ENCODE results near the gene C19orf85.

C19orf85 gene

DNA sequence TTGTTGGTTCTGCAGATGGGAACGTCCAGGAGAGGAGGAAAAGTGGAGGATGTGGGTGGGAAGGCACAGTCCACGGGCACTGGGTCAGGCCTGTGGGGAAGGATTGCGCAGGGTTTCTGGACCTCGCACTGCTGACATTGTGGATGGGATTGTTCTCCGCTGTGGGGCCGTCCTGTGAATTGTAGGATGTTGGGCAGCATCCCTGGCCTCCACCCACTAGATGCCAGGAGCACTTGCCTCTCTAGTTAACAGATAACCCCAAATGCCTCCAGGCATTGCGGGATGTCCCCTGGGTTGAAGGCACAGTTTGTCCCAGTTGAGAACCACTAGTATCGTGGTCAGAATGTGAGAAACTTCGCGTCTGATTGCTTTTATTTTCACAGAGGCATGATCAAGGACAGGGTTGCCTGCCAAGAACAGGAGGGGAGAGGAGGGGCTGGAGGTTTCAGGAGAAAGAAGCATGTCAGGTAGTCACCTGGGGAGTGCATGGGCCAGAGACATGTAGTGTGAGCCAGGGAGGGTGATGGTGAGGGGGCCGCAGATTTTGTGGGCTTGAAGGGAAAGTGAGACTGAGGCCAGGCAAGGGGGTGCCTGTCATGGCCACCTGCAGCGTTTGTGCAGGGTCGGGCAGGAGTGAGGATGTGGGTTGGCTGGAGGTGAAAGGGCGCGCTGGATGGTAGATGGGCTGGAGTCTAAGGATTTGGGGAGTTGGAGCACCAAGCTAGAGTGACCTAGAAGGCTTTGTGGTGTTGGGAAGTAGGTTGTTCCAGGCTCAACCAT is 15.1 kb upstream of the C19orf85 start:
- H3K36me3 Mint-ChIP-seq (ENCODE audit: insufficient read depth) = peaks cover 18% of the 10 kb centered on the region
- peaks cover 38% of the 10 kb centered on the region for H3K4me1 Mint-ChIP-seq
- no peak overlapping the region for H3K27ac Mint-ChIP-seq (ENCODE audit: low read depth)
- DNase-seq (ENCODE audit: low spot score in 2 of 2) (no peak), ATAC-seq (replicated peaks; ENCODE audit: extremely low read depth, poor library complexity, severe bottlenecking) (no peak)
- H3K9me3 Mint-ChIP-seq = no peaks in the 10 kb centered on the region
- no peaks in the 10 kb centered on the region for H3K27me3 Mint-ChIP-seq
- no peak overlapping the region for H3K4me3 Mint-ChIP-seq

DNA sequence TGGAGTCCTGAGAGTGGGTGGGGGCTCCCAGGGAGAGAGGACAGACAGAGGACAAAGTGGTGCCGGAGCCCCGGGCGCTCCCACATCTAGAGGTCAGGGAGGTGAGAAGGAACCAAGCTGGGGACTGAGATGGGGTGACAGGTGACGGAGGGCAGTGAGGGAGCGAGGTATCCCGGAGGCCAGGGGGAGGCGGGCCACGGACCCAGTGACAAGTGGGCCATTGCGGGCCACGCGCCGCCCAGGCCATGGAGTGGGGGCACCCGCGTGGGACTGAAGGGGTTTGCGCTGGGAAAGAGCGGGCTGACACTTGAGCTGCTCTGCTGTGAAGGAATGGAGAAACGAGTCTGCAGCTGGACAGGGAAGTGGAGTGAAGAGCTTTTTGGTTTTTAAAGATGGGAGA is 14.5 kb upstream of the C19orf85 start:
- Mint-ChIP-seq H3K4me3 (peak overlapping the region; percentile 6), H3K9me3 (no peaks in the 10 kb centered on the region), H3K36me3 (ENCODE audit: insufficient read depth) (peaks cover 18% of the 10 kb centered on the region), H3K4me1 (peaks cover 38% of the 10 kb centered on the region), H3K27ac (ENCODE audit: low read depth) (no peak overlapping the region), H3K27me3 (no peaks in the 10 kb centered on the region)
- no peak for ATAC-seq (replicated peaks; ENCODE audit: extremely low read depth, poor library complexity, severe bottlenecking)
- no peak for DNase-seq (ENCODE audit: low spot score in 2 of 2)

DNA sequence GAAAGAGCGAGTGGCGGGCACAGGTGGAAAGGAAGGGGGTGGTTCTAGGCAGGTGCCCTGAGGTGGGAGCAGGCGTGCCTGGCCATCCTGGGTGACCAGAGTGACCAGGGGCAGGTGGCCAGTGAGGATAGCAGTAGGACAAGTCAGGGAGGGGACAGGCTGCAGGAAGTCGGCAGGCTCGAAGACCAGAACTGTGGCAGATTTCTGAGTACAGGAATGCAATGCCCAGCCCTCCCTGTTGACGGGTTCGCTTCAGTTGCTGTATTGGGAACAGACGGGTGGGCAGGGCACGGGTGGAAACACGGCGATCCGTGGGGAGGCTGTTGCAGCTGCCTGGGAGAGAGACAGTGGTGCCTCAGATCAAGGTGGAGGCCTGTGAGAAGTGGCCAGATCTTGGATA is 13.8 kb upstream of the C19orf85 start:
- H3K4me1 Mint-ChIP-seq = peaks cover 38% of the 10 kb centered on the region
- peaks cover 18% of the 10 kb centered on the region for H3K36me3 Mint-ChIP-seq (ENCODE audit: insufficient read depth)
- no peak overlapping the region for H3K27ac Mint-ChIP-seq (ENCODE audit: low read depth)
- no peaks in the 10 kb centered on the region for H3K9me3 Mint-ChIP-seq
- H3K27me3 Mint-ChIP-seq = no peaks in the 10 kb centered on the region
- ATAC-seq (replicated peaks; ENCODE audit: extremely low read depth, poor library complexity, severe bottlenecking) (no peak), DNase-seq (ENCODE audit: low spot score in 2 of 2) (no peak)
- peak overlapping the region; percentile 80 for H3K4me3 Mint-ChIP-seq

GRCh38 chr19:55477905-55478304 is 13.4 kb upstream of the C19orf85 start:
- peaks cover 18% of the 10 kb centered on the region for H3K36me3 Mint-ChIP-seq (ENCODE audit: insufficient read depth)
- no peaks in the 10 kb centered on the region for H3K27me3 Mint-ChIP-seq
- H3K4me3 Mint-ChIP-seq = peak overlapping the region; percentile 80
- DNase-seq (ENCODE audit: low spot score in 2 of 2) (no peak), ATAC-seq (replicated peaks; ENCODE audit: extremely low read depth, poor library complexity, severe bottlenecking) (no peak)
- peak overlapping the region; percentile 92 for H3K27ac Mint-ChIP-seq (ENCODE audit: low read depth)
- H3K4me1 Mint-ChIP-seq = peaks cover 38% of the 10 kb centered on the region
- H3K9me3 Mint-ChIP-seq = no peaks in the 10 kb centered on the region

GRCh38 chr19:55476100-55476775 is 11.7 kb upstream of the C19orf85 start, which contains the start of gene ZNF628:
Gene ZNF628 (plus strand): TSS chr19:55476617. CDS start chr19:55479911, 3,294 bp downstream.
- H3K4me3 Mint-ChIP-seq = peak within 1 kb of the TSS; percentile 80
- H3K27ac Mint-ChIP-seq (ENCODE audit: low read depth) = peak within 1 kb of the TSS; percentile 92
- peak; percentile 95 for ATAC-seq (replicated peaks; ENCODE audit: extremely low read depth, poor library complexity, severe bottlenecking)
- peaks cover 38% of the 10 kb centered on the region for H3K4me1 Mint-ChIP-seq
- H3K36me3 Mint-ChIP-seq (ENCODE audit: insufficient read depth) = peaks cover 15% of the 10 kb centered on the region
- DNase-seq (ENCODE audit: low spot score in 2 of 2) = peak; percentile 88 to 95
- H3K27me3 Mint-ChIP-seq = no peaks in the 10 kb centered on the region
- H3K9me3 Mint-ChIP-seq = no peaks in the 10 kb centered on the region

DNA sequence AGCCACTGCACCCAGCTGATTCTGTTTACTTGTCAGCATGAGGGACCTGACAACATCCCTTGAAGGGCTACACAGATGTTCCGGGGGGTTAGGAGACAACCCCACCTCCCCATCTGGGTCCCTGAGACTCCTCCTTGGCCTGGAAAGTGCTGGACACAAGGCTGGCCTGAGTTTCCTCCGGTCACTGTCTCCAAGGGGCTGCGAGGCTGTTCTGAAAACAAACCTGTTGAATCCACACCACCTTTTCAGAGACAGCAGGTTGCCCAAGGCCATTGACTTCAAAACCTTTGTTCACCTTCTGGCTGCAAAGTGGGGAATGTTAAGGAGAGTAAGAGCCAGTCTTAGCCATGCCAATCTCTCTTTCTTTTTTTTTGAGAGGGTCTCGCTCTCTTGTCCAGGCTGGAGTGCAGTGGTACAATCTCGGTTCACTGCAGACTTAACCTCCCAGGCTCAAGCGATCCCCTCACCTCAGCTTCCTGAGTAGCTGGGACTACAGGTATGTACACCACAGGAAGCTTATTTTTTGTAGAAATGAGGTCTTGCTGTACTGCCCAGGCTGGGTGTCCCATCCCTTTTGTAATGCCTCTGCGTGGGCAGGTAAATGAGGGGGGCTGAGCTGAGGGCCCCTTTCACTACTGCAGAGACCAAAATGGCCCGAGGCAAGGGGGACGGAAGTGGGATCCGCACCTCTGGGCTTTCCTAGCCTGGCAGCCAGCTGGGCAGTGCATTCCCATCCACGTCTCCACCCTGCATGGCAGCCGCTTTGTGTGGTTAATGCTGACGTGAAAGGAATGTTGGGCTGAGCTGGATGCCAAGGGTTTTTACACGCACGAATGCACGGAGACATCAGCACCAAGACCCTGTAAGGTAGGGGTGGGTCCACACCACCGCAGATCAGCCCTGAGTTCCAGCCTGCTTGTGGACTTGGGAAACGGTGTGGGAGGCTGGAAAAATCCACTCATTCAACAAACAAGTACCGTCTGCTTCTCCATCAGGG is 10.0 kb upstream of the C19orf85 start:
- DNase-seq (ENCODE audit: low spot score in 2 of 2) (no peak), ATAC-seq (replicated peaks; ENCODE audit: extremely low read depth, poor library complexity, severe bottlenecking) (no peak)
- no peaks in the 10 kb centered on the region for H3K27me3 Mint-ChIP-seq
- H3K27ac Mint-ChIP-seq (ENCODE audit: low read depth) = no peak overlapping the region
- H3K9me3 Mint-ChIP-seq = no peaks in the 10 kb centered on the region
- H3K36me3 Mint-ChIP-seq (ENCODE audit: insufficient read depth) = peaks cover 12% of the 10 kb centered on the region
- H3K4me1 Mint-ChIP-seq = peaks cover 32% of the 10 kb centered on the region
- peak overlapping the region; percentile 80 for H3K4me3 Mint-ChIP-seq

DNA sequence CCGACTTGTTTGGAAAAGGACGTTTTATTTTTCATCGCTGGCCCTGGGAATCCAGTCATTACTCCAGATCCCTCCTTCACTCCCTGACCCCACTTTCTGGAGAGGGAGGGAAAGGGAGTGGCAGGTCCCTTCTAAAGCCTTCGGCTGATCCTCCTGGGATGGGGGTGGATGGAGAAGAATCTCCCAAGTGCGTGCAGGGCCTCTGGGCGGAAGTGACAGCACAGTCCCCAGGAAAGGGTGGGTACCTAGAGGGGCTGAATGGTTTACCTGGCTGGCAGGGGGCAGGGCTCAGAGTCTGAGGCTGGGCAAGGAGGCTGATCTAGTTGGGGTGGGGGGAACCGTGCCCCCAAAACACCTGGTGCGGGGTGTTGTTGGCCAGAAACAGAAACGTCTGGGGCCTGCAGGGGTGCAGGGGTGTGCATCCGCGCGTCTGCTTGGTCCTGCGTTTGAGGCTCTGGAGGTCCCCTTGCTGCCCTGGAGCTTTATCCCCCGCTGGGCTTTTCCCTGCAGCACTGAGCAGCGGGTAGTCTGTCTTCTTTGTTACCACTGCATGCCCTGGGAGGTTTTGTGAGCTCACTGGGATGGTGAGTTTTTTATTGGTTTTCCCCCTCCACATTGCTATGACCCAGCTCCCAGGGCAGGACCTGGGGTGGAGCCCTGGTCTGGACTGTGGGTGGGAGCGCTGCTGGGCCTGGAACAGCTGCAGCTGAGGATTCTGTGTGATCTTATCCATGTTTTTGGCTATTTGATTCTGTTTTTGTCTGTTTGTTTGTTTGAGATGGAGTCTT is 8.9 kb upstream of the C19orf85 start:
- H3K27ac Mint-ChIP-seq (ENCODE audit: low read depth) = no peak overlapping the region
- peaks cover 21% of the 10 kb centered on the region for H3K4me1 Mint-ChIP-seq
- no peak overlapping the region for H3K4me3 Mint-ChIP-seq

DNA sequence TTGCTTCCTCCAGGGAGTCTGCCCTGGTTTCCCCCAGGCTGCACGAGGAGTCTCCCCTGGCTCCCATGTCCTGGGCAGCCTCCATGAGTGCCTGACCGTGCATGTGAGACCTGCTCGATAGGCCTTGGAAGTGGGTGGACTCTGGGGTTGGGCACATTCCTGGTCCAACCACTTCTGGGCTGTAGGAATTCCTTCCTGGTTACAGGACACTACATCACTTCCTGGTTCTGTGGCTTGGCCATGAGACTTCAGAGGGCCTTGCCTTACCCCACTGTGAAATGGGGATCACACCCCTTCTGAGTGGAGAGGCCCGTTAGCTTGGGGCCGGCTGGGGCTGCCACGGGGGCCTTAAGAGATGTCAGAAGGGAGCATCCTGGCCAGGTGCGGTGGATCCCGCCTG is 7.9 kb upstream of the C19orf85 start:
- H3K9me3 Mint-ChIP-seq = no peaks in the 10 kb centered on the region
- H3K4me3 Mint-ChIP-seq = no peak overlapping the region
- no peak overlapping the region for H3K27ac Mint-ChIP-seq (ENCODE audit: low read depth)
- ATAC-seq (replicated peaks; ENCODE audit: extremely low read depth, poor library complexity, severe bottlenecking) = no peak
- no peaks in the 10 kb centered on the region for H3K27me3 Mint-ChIP-seq
- H3K4me1 Mint-ChIP-seq = peaks cover 12% of the 10 kb centered on the region
- peaks cover 9% of the 10 kb centered on the region for H3K36me3 Mint-ChIP-seq (ENCODE audit: insufficient read depth)
- no peak for DNase-seq (ENCODE audit: low spot score in 2 of 2)

More for the DNA sequence above, 8.9 kb upstream of the C19orf85 start:
- no peak for DNase-seq (ENCODE audit: low spot score in 2 of 2)
- Mint-ChIP-seq H3K27me3 (no peaks in the 10 kb centered on the region), H3K36me3 (ENCODE audit: insufficient read depth) (peaks cover 9% of the 10 kb centered on the region), H3K9me3 (no peaks in the 10 kb centered on the region)
- no peak for ATAC-seq (replicated peaks; ENCODE audit: extremely low read depth, poor library complexity, severe bottlenecking)

GRCh38 chr19:55471266-55471665 is 6.7 kb upstream of the C19orf85 start:
- Mint-ChIP-seq H3K4me3 (no peak overlapping the region), H3K9me3 (no peaks in the 10 kb centered on the region), H3K4me1 (peaks cover 6% of the 10 kb centered on the region), H3K27me3 (no peaks in the 10 kb centered on the region), H3K27ac (ENCODE audit: low read depth) (no peak overlapping the region), H3K36me3 (ENCODE audit: insufficient read depth) (peaks cover 4% of the 10 kb centered on the region)
- ATAC-seq (replicated peaks; ENCODE audit: extremely low read depth, poor library complexity, severe bottlenecking) (no peak), DNase-seq (ENCODE audit: low spot score in 2 of 2) (no peak)

DNA sequence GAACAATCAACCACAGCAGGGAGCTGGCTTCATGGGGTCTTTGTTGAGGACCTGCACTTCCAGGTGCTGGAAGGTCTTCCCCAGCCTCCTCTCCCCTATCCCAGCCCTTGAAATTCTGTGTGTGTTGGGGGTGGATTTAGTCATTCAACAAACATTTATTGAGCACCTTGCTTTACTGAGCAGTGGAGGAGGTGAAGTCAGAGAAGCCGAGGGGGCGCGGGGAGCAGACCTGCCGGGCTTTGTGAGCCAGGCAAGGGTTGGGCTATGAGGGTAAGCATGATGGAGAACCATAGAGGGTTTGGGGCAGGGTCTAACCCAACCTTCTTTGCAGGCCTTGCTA is 3.5 kb upstream of the C19orf85 start:
- Mint-ChIP-seq H3K4me3 (no peak overlapping the region), H3K36me3 (ENCODE audit: insufficient read depth) (peaks cover 2% of the 10 kb centered on the region), H3K9me3 (no peaks in the 10 kb centered on the region), H3K27me3 (no peaks in the 10 kb centered on the region), H3K27ac (ENCODE audit: low read depth) (no peak overlapping the region), H3K4me1 (no peaks in the 10 kb centered on the region)
- DNase-seq (ENCODE audit: low spot score in 2 of 2) = no peak
- ATAC-seq (replicated peaks; ENCODE audit: extremely low read depth, poor library complexity, severe bottlenecking) = no peak

DNA sequence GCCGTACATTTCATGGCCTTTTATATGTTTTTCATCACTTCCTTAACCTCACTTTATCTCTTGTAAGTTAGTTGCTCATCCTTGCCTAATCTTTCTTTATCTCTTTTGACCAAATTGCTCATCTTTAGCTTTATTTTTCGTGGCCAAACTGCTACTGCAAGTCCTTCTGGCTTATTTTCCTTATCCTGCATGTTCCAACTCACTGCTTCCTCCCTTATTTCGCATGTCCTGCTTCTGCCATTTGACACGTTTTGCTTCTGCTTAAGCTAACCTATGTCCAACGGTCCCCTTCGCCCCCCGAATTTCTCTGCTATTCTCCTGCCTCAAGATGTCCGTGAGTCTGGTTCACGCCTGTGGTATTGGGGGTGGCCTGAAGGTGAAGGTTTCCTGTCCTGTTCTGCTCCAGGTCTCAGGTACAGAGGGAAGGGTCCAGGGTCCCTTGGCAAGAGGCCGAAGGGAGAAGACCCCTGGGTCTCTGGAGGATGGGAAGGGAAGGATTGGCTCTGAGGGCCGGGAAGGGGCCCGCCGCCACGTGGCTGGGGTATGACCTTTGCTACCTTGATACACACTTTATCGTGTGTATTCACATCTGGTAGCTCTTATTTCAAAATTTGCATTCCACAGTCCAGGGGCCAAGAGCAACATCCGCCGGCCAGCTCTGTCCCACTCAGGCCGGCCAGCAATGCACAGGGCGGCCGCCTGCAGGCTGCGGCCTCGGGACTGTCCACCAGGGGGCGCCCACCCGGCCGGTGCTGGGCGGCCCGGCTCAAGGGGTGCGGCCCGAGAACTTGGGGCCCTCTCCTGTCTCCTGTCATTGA is 2.9 kb upstream of the C19orf85 start:
- ATAC-seq (replicated peaks; ENCODE audit: extremely low read depth, poor library complexity, severe bottlenecking) = peak; percentile 40
- peak; percentile 38 to 66 for DNase-seq (ENCODE audit: low spot score in 2 of 2)
- Mint-ChIP-seq H3K9me3 (no peaks in the 10 kb centered on the region), H3K4me3 (no peak overlapping the region), H3K4me1 (peaks cover 1% of the 10 kb centered on the region), H3K36me3 (ENCODE audit: insufficient read depth) (peaks cover 2% of the 10 kb centered on the region), H3K27ac (ENCODE audit: low read depth) (no peak overlapping the region), H3K27me3 (no peaks in the 10 kb centered on the region)

Measured in central memory CD8-positive, alpha-beta T cell (primary cell).